Posterior vena cava (tissue), 2 donors: ENCODE measurements around the gene TBC1D32. TPM values are rescaled to one million over a fixed set of nuclear protein-coding genes. Genes with fewer than 3 reads are reported as not detected.
"Not testable (repeated sequence)": the region's sequence is repeated elsewhere in the genome, so short reads cannot be mapped to it uniquely, and the experiment has no call there.

ENCODE experiments used
- DNase-seq: peaks from one replicate; pipeline ENCODE4 v3.0.0-alpha.2; 2020; ENCODE audit warnings: low spot score
- intact Hi-C, 2 donors: fragments of 100-400 bp; cut with DNase I; formaldehyde crosslinking; loops; one replicate each; pipeline versions ENCODE4 v1.14.1 to v1.14.2; 2022 to 2023
- total RNA-seq, 2 donors: library from RNA; stranded (reverse); fragmentation: NEBNext Ultra II Directional; extraction: Animal tissue kit (Norgen Biotek cat#: 25700); gene quantifications; one replicate each; pipeline ENCODE4 v1.2.1, GENCODE V29; 2021
- donor health status: DM: yes; HTN: yes; CAD: no.
- donor health status: DM: yes; HTN: yes; CAD: no.

Gene TBC1D32
- total RNA-seq, 2 donors from 2014 or later: 4.0 to 5.0 TPM

DNA sequence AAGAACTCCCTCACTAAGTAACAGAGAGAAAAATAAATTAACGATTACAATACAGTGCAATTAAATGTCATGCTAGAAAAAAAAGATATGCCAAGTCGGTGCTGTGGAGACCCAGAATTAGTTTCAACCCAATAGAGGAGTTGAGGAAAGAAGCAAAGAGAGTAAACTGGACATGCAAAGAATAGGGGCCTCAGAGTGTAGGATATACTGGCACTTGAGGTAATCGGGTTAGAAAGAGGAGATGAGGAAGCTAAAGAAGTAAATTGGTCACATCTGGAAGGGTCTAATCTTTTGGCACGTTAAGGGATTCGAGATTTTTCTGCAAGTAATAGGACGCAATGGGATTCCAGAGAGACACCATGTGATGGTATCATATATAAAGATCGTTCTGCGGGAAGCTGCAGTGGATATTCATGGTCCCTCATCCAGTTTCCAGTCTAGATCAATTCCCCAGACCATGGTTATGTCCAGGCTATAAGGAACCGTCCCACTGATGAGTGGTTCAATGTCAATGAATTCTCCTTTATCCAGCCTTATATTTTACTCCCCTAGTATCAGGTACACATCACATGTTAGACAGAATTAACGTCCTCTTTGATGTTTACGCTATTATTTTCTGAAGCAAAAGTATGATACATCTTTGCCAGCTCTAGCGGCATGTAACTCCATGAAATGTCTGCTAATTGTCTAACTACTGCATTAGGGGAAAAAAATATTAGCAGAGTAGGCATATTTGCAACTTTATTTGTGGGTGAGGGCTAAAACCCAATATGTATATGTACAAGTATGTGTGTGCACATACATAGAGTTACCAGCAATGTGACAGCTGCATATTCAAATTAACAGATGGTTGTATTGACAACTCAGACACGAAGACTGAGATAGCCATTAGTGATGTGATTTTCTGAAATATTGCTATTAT is 1.1 kb upstream of the TBC1D32 start:
- intact Hi-C loops: no loop called here
- no peak for DNase-seq

DNA sequence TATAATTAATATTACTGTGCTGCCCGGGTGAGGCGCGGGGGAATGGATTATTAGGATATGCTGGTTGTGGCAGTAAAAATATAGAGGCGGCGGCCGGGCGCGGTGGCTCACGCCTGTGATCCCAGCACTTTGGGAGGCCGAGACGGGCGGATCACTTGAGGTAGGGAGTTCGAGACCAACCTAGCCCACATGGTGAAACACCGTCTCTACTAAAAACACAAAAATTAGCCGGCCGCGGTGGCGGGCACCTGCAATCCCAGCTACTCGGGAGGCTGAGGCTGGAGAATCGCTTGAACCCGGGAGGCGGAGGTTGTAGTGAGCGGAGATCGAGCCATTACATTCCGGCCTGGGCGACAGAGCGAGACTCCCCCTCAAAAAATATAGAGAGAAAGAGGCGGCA is 586 bp downstream of the TBC1D32 start:
- DNase-seq, intact Hi-C loops: not testable (repeated sequence)

DNA sequence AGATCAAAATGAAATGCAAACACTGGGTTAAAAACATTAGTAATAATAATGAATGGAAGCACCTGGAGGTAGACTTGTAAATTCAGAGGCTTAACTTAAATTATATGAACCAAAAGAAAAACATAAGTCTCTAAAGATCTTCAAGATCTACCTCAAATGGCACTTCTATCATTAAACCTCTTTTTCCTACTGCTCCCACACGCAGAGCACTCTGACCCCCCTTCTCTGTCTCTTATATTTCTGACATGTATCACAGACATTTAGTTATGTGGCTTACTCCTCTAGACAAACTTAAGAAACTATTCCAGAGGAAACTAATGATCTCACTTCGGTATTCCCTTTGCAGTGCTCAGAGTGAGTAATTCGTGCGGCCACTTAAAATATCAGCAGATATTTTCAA is 1.1 kb downstream of the TBC1D32 start:
- intact Hi-C loops: no loop called here
- no peak for DNase-seq

DNA sequence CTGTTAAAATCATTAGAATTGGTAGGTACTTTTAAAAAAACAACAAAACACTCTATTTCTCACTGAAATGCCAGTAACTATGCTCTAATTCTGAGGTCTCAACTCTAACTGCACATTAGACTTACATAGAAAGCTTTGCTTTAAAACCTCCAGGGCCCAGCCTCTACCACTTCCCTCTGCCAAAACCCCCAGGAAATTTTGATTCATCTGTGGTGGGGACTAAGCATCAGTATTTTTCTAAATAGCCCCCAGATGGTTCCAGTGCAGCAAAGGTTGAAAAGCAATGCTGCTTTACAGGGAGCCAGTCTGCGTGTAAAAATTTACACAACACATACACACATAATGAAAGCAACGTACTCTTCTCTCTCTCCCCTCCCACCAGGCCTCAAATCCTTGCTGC is 3.8 kb downstream of the TBC1D32 start:
- no peak for DNase-seq
- intact Hi-C loops: no loop called here

DNA sequence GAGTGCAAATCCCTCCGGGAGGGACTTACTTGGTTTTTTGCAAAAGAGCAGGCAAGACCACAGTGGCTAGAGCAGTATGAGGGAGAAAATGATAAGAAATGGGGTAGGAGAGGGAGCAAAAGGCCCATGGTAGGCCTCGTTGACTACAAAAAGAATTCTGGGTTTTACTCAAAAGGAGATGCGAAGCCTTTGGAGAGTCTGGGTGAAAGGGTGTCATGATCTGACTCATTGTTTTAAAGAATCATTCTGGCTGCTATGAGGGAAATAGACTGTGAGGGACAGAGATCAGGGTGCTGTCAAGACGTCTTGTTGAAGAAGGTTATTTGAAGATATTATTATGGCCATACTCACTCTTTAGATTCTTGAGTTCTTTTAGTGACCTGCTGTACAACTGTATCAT is 13.0 kb downstream of the TBC1D32 start:
- DNase-seq: no peak
- intact Hi-C loops: no loop called here

DNA sequence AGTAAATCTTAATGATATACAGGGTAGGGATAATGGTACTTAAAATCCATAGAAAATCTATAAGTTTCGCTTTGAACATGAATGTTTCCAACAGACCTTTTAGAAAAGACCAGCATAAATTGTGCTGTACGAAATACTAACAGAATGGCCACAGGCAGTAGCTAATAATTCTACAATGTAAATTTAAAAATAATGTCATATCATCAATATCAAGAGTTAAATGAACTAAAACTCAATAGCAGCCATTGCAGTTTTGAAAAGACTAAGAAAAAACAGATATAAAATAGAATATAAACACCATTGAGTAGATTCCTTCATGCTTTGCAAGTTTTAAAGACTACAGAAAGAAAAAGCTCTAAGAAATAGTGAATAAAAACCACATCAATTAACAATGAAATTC is 14.7 kb downstream of the TBC1D32 start:
- intact Hi-C loops: no loop called here
- no peak for DNase-seq

DNA sequence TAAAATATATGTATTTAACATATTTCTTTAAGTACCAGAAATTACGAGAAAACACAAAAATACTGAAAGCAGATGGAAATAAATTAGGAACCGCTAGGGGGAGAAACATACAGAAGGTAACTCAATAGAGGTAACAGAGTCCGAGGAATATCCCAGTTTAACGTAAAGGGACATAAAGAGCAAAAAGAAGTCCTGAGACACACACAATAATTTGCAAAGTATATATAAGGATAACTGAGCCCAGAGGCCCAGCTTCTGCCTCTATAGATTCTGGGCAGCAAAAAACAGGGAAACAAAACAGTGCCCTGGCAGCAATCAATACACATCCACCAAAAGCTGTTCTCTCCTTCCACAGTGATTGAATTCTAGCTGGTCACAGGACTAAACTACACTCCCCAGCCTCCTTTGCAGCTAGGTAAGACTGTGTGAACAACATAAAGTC is 15.1 kb downstream of the TBC1D32 start:
- intact Hi-C loops: no loop called here
- DNase-seq: no peak

DNA sequence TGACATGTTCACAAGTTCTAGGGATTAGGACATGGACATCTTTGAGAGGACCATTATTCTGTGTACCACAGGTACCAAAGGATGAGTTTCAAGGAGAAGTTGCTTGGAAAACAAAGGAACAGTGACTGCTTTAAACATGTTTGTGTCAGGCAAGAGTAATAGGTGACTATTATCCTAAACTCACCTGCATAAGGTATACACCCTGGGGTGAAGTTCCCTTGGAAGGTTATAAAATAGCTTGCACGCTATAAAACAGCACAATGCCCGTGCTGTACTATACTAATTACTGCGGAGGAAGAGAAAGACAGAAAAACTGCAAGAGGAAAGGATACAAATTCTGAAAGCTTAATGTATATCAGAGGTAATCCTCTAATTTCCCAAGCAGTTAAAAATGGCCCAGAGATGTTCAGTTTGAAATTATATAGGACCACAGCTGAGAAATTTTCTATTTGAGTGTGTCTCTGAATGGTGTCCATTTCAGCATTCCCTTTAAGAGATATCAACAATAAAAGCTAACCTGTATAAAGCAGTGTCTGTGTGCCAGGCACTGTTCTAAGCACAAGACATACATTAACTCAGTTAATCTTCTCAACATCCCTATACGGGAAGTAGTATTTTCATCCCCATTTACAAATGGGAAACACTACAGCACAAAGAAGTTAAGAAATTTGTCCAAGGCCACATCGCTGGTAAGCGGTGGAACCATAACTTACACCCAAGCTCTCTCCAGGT is 19.7 kb downstream of the TBC1D32 start:
- intact Hi-C loops: no loop called here
- no peak for DNase-seq

DNA sequence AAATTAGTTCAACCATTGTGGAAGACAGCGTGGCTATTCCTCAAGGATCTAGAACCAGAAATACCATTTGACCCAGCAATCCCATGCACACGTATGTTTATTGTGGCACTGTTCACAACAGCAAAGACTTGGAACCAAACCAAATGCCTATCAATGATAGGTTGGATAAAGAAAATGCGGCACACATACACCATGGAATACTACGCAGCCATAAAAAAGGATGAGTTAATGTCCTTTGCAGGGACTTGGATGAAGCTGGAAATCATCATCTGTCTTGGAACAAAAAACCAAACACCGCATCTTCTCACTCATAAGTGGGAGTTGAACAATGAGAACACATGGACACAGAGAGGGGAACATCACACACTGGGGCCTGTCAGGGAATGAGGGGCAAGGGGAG is 22.5 kb downstream of the TBC1D32 start:
- intact Hi-C loops, DNase-seq: not testable (repeated sequence)

DNA sequence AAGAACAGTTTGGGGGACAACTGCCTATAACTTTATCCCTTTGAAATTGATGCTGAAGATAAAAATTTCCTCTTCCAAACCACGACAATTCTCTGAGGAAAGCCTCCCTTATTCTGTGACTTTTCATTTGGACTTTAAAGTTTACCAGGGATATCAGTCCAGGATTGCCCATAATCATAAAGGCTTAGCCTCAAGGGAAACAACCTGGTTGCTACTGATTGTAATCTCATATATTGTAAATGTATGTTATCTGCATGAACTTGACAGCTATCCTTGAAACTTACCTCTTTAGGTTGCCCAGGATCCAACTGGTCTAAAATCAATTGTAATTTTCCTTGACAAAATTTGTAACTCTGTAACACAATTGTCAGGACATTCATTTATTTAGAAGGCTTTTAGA is 23.8 kb downstream of the TBC1D32 start:
- DNase-seq: no peak
- intact Hi-C loops: no loop called here

DNA sequence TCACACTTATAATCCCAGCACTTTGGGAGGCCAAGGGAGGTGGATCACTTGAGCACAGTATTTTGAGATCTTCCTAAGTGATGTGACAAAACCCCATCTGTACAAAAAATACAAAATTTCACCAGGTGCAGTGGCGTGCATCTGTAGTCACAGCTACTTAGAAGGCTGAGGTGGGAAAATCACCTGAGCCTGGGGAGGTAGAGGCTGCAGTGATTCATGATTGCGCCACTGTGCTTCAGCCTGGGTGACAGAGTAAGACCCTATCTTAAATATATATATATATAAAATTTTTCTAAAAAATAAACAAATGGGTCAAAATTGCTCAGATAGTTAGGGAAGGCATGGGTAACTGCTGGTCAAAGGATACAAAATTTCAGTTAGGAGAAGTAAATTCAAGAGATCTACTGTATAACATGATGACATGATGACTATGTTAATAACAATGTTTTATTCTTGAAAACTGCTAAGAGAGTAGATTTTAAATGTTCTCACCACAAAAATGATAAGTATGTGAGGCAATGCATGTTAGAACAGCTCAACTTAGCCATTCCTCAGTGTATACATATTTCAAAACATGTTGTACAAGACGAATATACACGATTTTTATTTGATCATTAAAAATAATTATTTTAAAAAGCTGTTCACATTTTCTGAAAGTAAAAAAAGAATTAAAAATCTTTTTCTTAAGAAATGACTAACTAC is 24.4 kb downstream of the TBC1D32 start:
- intact Hi-C loops: no loop called here
- no peak for DNase-seq

DNA sequence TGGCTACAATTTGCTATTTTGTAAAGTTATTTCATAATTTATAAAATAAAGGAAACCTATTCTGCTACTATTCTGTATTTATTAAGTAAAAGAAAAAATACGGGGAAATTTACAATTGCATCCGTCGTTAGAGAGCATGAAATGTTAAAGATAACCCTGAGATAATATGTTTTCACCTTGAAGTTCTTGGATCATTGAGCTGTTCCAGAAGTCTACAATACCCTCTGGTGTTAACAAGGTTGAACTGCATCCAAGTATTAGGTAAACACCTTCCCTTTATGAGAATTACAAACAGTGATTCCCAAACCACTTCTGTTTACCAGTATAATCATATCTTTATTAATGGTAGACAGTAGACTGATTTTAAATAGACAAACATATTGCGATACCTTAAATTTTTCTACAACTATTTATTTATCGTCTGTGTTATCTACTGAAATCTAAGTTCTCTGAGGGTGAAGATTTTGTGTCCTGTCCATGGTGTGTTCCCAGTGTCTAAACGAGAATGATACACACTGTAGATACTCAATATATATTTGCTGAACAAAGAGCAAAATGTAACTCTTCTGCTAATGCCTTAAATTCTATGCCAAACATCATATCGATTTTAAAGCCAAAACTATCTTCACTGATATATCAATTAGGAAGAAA is 28.2 kb downstream of the TBC1D32 start:
- intact Hi-C loops: no loop called here
- no peak for DNase-seq

DNA sequence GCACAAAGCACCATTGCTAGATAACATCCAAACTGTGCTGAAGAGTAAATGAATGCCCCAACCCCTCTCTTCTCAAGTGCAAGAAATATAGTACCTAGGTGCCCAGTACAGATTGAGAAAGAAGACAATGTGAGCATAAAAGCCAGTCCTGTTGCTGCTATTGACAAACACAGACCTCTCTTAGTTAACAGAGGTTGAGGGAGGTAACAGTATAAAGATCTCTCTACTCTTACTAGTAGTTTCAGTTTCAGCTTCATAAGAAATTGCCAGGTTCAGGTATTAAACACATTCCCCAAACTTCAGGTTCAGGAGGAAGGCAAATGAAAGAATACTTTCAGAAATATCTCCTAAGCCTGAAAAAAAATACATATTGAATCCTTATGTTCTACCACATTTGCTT is 31.4 kb downstream of the TBC1D32 start:
- intact Hi-C loops: no loop called here
- no peak for DNase-seq

DNA sequence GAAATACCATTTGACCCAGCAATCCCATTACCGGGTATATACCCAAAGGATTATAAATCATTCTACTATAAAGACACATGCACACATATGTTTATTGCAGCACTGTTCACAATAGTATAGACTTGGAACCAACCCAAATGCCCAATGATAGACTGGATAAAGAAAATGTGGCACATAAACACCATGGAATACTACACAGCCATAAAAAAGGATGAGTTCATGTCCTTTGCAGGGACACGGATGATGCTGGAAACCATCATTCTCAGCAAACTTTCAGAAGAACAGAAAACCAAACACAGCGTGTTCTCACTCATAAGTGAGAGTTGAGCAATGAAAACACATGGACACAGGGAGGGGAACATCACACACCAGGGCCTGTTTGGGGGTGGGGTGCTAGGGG is 33.1 kb downstream of the TBC1D32 start:
- DNase-seq, intact Hi-C loops: not testable (repeated sequence)

DNA sequence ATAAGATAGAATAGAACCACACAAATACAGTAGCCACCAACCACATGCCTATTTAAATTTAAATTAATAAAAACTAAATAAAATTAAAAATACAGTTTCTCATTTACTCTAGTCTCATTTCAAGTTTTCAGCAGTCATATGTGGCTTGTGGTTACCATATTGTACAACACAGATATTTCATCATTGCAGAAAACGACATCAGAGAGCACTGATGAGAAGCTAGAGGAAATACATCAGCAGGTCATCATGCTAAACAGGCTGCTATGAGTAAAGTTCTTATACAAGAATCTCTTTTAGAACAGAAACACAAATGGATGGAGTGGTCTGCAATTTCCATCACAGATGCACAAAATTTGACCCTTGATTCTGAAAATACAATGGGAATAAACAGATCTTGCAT is 36.6 kb downstream of the TBC1D32 start:
- intact Hi-C loops: no loop called here
- no peak for DNase-seq

DNA sequence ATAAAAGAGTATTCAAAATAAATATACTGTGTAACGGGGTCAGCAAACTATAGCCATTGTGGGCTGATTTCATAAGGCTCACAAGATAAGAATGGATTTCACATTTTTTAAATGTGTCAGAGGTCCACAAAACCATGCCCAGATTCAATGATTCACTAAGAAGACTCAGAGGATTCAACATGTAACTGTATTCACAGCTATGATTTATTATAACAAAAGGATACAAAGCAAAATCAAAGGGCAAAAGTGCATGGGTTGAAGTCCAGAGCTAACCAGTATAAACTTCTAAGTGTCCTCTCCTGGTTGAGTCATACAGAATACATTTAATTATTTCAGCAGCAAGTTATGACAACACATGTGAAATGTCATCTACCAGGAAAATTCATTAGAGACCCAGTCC is 49.2 kb downstream of the TBC1D32 start:
- no peak for DNase-seq
- intact Hi-C loops: loop anchor here in 1 of 2 donors (10.0 kb wide), 1 partner anchor 990 kb away; no protein-coding TSS in a partner anchor

DNA sequence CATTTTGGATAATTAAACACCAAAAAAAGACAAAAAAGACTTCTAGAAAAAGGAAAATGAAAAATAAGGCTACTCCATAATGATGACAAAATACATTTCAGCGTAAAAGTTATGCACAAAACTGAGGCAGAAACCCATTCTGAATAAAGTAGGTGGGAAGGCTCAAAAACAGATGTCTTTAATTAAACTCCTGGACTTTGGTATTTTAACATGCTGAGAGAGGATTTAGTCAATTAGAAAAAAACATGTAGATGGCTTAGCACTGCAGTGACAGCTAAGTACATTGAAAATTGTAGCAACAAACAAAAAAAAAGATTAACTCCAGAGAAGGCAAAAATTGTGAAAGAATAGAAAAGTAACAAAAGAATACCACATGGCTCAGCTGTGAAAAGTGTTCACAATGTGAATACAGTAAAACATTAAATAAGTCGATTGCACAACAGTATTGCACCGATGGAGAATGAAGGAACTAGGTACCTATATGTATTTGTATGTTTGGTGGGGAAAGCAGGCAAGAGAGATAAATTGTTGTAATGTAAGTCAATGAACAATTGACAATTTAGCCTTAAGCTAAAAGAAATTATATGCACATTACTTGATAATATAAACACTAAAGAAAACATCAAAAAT is 59.5 kb downstream of the TBC1D32 start:
- no peak for DNase-seq
- intact Hi-C loops: no loop called here

DNA sequence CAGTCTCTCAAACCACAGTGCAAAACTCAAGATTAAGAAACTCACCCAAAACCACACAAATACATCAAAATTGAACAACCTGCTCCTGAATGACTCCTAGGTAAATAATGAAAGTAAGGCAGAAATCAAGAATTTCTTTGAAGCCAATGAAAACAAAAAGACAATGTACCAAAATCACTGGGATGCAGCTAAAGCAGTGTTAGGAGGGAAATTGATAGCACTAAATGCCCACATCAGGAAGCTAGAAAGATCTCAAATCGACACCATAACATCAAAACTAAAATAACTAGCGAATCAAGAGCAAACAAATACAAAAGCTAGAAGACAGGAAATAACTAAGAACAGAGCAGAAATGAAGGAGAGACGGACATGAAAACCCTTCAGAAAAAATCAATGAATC is 70.5 kb downstream of the TBC1D32 start:
- no peak for DNase-seq
- intact Hi-C loops: no loop called here

DNA sequence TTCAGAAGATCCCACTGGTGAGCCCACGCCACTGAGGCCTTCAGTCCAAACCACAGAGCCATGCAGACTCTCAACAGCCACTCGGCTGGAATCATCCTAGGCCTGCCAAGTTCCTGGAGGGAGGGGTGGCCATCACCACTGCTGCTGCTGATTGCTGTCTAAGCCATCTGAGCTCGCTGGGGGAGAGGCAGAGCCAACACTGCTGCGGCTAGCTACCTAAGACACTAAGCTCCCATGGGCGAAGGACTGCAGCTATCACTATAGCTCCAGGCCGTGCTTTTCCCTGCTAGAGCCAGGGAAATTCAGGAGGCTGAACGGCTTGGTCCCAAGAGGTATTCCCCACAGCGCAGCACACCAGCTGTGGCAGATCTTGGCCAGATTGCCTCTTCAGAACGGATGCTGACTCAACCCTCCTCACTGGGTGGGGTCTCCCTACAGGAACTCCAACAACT is 73.6 kb downstream of the TBC1D32 start:
- no peak for DNase-seq
- intact Hi-C loops: no loop called here
